ENCODE measurements around the gene EML4. TPM values are rescaled to one million over a fixed set of nuclear protein-coding genes. Genes with fewer than 3 reads are reported as not detected.
"Not testable (repeated sequence)": the region's sequence is repeated elsewhere in the genome, so short reads cannot be mapped to it uniquely, and the experiment has no call there.

EML4 gene
- polyA plus RNA-seq (2012; ENCODE audit: insufficient read depth, insufficient read length), result 11.7 TPM

GRCh38 chr2:42169100-42169873, at the start of gene EML4:
Gene EML4, plus strand, starts transcription at chr2:42169353. Its CDS starts 259 bp downstream, at chr2:42169612.
- DNase-seq (ENCODE audit: low read depth, low spot score), result peak; percentile 57
- peak within 1 kb of the TSS; percentile 68 for H3K4me3 ChIP-seq (ENCODE audit: low read length)

GRCh38 chr2:42123426-42123825, 45.7 kb upstream of the EML4 start:
- no peak overlapping the region for H3K4me3 ChIP-seq (ENCODE audit: low read length)

GRCh38 chr2:42124011-42124785, 45.0 kb upstream of the EML4 start:
- H3K4me3 ChIP-seq (ENCODE audit: low read length), result no peak overlapping the region
- peak; percentile 29 for DNase-seq (ENCODE audit: low read depth, low spot score)

More at GRCh38 chr2:42123426-42123825, 45.7 kb upstream of the EML4 start:
- no peak for DNase-seq (ENCODE audit: low read depth, low spot score)

- DNase-seq (ENCODE audit: low read depth, low spot score), result no peak
- no peak overlapping the region for H3K4me3 ChIP-seq (ENCODE audit: low read length)
Measured at GRCh38 chr2:42125841-42126594, 43.1 kb upstream of the EML4 start.

GRCh38 chr2:42126873-42127272, 42.3 kb upstream of the EML4 start:
- H3K4me3 ChIP-seq (ENCODE audit: low read length); DNase-seq (ENCODE audit: low read depth, low spot score): not testable (repeated sequence)

- DNase-seq (ENCODE audit: low read depth, low spot score), result no peak
- no peak overlapping the region for H3K4me3 ChIP-seq (ENCODE audit: low read length)
Measured at GRCh38 chr2:42127425-42128424, 41.4 kb upstream of the EML4 start.

GRCh38 chr2:42128721-42129486, 40.2 kb upstream of the EML4 start:
- DNase-seq (ENCODE audit: low read depth, low spot score), result peak; percentile 27
- H3K4me3 ChIP-seq (ENCODE audit: low read length), result no peak overlapping the region

GRCh38 chr2:42129487-42129852, 39.7 kb upstream of the EML4 start:
- no peak for DNase-seq (ENCODE audit: low read depth, low spot score)
- H3K4me3 ChIP-seq (ENCODE audit: low read length), result no peak overlapping the region

GRCh38 chr2:42129947-42130346, 39.2 kb upstream of the EML4 start:
- no peak overlapping the region for H3K4me3 ChIP-seq (ENCODE audit: low read length)
- no peak for DNase-seq (ENCODE audit: low read depth, low spot score)

- H3K4me3 ChIP-seq (ENCODE audit: low read length); DNase-seq (ENCODE audit: low read depth, low spot score): not testable (repeated sequence)
Measured at GRCh38 chr2:42130858-42131257, 38.3 kb upstream of the EML4 start.

- no peak for DNase-seq (ENCODE audit: low read depth, low spot score)
- H3K4me3 ChIP-seq (ENCODE audit: low read length), result peak overlapping the region; percentile 17
Measured at GRCh38 chr2:42132191-42132965, 36.8 kb upstream of the EML4 start.

- peak overlapping the region; percentile 17 for H3K4me3 ChIP-seq (ENCODE audit: low read length)
- DNase-seq (ENCODE audit: low read depth, low spot score), result peak; percentile 81
Measured at GRCh38 chr2:42132966-42133641, 36.0 kb upstream of the EML4 start.

- H3K4me3 ChIP-seq (ENCODE audit: low read length), result no peak overlapping the region
- no peak for DNase-seq (ENCODE audit: low read depth, low spot score)
Measured at GRCh38 chr2:42133771-42134195, 35.4 kb upstream of the EML4 start.

- not testable (repeated sequence) for DNase-seq (ENCODE audit: low read depth, low spot score); H3K4me3 ChIP-seq (ENCODE audit: low read length)
Measured at GRCh38 chr2:42134401-42134932, 34.7 kb upstream of the EML4 start.

- DNase-seq (ENCODE audit: low read depth, low spot score), result no peak
- no peak overlapping the region for H3K4me3 ChIP-seq (ENCODE audit: low read length)
Measured at GRCh38 chr2:42135381-42136312, 33.5 kb upstream of the EML4 start.
